ENCODE results near the gene LEAP2.

LEAP2 gene

DNA sequence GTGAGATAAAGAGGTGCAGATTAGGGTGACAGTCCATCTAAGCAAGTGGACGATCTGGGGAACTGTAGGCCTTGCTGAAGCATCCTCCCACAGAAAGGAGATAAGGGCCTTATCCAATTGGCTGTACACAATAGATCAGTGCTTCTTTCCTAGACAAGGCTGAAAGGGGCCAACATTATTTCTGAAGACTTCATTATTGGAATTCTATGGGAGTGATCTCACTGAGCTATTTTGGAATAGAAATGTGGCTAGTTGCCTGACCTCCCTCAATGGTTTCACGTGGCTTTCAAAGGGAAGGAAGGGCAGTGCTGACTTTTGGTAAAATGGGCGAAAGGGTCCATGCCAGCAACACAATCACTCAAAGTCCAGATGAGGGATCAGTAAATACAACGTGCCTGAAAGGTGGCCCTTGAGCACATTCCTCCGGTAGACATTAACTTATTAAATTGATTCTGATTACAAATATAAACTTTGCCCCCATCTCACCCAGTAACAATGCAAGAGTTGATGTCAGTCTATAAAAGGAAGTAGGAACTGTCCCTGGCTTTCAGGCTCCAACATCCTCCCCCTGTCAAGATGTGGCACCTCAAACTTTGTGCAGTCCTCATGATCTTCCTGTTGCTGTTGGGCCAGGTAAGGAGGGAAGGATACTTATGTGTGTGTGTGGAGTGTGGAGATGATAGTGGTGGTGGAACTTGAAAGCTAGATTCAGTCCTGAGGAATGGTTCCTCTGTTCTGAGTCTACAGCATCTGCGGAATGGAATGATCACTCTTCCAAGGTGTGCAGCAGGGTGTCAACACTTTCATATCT, at the start of gene LEAP2:
TSS of gene LEAP2 (plus strand) at position 550 of the 811 bp plus-strand sequence. CDS start at position 577, 27 bp downstream.
- DNase-seq (ENCODE audit: extremely low read depth in 1 of 2, low read depth in 1 of 2): no peak

GRCh38 chr5:132824426-132824825, 49.0 kb upstream of the LEAP2 start:
- DNase-seq (ENCODE audit: extremely low read depth in 1 of 2, low read depth in 1 of 2): no peak

DNA sequence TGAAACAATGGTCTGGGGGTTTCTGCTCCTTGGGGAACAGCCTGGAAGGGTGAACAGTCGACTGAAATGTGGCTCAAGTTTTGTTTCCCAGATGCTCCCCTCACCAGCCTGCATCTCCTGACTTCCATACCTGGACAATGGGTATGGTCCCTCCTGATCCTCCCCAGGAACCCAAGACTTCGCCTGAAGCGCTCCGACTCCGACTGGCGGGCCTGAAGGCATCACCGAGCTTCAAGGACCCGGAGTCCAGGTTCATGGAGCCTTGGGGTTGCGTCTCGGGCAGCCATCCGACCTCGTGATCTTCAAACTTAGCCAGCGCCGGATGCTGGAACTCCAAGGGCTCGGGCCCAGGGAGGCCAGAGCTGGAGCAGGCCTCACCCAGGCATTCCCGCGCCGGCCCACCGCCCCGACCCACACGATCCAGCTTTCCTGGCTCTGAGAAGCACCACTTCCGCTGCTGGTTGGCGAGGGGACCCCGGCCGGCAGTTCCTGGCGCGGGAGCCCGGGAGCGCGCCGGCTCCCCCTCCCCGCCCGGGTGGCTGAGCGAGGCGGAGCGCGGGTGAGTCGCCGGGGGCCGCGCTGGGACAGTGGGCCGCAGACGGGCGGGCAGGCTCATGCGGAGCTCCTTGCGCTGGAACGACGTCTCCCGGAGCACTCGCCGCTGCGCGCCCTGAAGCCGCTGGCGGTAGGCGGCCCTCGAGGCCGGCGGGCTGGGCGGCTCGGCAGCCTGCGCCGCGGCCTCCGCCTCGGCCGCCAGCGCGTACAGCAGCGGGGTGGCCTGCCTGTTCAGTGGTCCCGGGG, 48.2 kb upstream of the LEAP2 start:
- no peak for DNase-seq (ENCODE audit: extremely low read depth in 1 of 2, low read depth in 1 of 2)

DNA sequence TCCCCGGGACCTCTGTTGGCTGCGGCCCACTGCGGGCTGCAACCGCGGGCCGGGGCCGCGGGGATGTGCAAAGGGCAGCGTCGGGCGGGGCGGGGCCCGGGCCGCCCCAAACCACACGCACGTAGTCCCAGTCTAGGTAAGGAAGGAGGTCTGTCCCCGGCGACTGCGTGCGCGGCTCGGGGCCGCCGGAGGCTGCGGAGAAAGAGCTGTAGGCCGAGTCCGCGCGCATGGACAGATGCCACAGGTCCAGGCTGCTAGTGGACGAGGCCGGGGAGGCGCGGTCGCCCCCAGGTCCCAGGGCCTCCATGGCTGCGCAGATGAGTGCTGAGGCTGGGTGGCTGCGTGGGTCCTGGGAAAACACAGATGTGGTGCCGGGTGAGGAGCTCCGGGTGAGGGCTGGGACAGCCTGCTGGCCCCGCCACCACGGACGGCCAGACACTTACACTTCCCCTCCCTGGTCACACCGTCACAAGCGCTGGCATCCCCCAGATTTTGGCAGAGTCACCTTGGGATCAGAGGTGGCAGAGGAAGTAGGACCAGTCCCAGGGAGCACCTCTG, 47.6 kb upstream of the LEAP2 start:
- DNase-seq (ENCODE audit: extremely low read depth in 1 of 2, low read depth in 1 of 2): no peak

GRCh38 chr5:132826424-132827082, 46.9 kb upstream of the LEAP2 start:
- DNase-seq (ENCODE audit: extremely low read depth in 1 of 2, low read depth in 1 of 2): no peak

DNA sequence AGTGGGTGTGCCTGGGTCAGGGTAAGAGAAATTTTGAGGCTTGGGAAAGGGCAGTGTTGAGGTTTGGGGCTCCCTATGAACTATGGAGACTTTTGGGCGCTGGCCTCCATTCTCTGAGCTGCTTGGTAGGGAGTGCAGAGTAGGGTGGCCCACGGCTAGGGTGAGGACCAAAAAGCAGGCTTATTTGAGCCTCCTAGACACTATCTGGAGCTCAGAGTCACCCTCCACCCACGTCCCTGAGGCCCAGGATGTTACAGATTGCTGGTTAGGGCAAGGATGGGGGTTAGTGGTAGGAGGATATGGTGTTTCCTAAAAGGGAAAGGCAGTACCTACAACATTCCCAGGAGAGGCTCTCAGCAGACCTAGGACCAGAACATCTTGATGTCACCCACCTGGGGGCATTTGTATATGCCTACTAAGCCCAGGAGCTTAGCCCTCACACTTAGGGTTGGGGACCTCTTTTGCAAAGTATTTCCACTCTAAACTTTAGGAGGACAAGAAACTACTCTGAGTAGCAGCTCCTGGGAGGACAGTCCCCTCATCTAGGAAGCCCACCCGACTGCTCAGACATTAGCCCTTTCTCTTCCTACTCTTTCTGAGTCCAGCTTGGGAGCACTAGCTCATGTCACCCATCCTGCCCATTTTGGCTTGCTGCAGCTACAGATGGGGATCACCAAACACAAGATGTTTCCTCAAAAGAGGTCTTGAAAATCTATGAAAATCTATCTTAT, 45.4 kb upstream of the LEAP2 start:
- DNase-seq (ENCODE audit: extremely low read depth in 1 of 2, low read depth in 1 of 2): no peak

DNA sequence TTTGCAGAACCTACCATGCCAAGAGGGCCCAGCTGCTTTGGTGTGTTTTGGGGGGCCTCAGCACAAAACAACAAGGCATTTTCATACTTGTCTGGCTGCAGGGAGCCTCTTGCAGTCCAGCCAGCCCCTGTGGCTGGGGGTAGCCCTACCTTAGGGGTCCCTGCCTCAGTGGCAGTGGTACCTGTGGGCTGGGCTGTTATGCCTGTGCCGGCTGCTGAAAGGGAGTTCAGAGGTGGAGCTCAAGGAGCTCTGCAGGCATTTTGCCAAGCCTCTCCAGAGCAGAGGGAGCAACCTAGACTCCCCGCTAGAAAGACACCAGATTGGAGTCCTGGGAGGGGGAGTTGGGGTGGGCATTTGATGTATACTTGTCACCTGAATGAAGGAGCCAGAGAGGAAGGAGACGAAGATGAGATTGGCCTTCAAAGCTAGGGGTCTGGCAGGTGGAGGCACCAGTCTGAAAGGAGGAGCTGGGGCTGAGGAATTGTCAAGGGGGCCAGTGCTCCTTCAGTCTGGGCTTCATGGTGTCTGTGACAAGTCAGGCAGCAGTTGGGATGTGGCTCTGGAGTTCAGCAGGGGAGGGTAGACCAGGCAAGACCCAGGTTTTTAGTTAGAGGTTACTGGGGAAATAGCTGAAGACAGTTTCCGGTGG, 44.5 kb upstream of the LEAP2 start:
- DNase-seq (ENCODE audit: extremely low read depth in 1 of 2, low read depth in 1 of 2): no peak

DNA sequence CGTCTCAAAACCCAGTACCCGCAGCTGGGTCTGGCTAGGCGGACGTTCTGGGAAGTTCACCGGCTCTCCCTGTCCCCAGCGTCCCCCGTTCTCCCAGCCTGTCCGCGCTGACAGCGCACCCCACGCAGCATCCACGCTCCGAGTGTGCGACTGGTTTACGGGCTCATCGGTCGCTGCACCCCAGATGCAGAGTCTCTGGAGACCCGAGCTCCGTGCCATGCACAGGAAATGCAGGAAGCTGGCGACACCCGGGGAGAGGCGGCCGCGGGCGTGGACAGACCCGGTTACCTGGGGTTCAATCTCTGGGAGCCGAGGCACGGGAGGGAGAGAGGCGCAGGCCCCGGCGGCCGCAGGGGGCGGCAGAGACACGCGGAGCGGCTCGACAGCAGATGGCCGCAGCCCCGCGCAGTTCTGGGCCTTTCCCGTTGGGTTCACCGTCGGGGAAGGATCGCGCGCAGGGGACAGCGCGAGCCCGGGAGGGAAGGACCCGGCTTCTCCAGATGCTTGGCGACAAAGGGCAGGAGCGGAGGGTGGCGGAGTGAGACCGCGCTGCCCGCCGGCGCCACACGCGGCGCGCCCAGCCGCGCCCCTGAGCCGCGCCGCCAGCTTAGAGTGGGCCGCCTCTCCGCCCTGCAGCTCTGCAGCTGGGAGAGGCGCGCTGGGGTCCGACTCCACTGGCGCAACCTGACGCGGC, 43.6 kb upstream of the LEAP2 start:
- peak in 1 of 2 donors; percentile 62 for DNase-seq (ENCODE audit: extremely low read depth in 1 of 2, low read depth in 1 of 2)

DNA sequence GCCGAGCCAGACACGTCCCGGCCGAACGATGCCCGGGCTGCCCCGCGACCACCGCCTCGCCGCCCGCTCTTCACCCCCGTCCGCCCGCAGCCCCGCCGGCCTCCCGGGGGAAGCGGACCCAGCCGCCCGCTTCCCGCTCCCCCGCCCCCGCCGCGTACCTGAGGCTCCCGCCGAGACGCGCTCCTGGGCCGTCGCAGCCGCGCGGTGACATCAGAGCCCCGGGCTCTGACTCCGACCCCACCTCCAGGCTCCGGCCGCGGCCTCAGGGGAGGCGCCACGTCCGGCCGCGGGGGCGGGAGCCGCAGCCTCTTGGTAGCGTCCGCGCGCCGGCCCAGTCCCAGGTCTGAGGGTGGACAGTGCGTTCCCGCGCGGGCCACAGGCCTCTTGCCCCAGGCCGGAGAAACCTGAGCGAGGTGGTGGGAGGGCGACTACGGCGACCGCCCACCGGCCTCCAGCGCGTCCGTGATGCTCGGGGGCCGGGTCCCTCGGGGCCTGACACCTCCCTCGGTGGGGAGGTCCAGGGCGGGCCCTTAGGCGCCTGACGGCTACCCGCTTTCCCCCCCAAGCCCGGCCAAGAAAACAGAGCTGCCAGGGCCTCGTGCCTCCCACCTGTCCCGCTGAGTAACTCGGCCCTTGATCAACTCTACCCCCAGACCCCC, 42.9 kb upstream of the LEAP2 start, which contains the start of gene SHROOM1:
TSS of gene SHROOM1 (minus strand) at position 212 of the 659 bp plus-strand sequence. CDS start 4,507 bp downstream, outside the sequence.
- no peak for DNase-seq (ENCODE audit: extremely low read depth in 1 of 2, low read depth in 1 of 2)

GRCh38 chr5:132831095-132831860, 42.2 kb upstream of the LEAP2 start:
- DNase-seq (ENCODE audit: extremely low read depth in 1 of 2, low read depth in 1 of 2): no peak

- no peak for DNase-seq (ENCODE audit: extremely low read depth in 1 of 2, low read depth in 1 of 2)
Observed at GRCh38 chr5:132832612-132833011, 40.9 kb upstream of the LEAP2 start.

DNA sequence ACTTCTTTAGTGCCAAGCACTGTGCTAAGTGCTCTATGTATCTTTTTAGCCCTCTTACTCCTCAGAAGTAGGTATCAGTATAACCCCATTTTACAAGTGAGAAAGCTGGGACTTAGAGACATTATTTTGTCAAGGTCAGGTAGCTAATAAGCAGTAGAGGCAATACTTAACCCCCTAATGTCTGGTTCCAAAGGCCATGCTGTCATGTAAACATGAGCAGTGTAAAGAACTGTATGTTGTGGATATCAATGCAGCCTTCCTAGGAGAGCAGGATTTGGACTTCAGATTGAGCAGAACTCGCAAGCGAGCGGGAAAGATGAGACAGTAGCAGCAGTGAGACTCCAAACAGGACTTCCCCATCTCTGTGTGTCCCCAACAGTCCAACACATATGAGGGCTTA, 39.4 kb upstream of the LEAP2 start:
- no peak for DNase-seq (ENCODE audit: extremely low read depth in 1 of 2, low read depth in 1 of 2)

DNA sequence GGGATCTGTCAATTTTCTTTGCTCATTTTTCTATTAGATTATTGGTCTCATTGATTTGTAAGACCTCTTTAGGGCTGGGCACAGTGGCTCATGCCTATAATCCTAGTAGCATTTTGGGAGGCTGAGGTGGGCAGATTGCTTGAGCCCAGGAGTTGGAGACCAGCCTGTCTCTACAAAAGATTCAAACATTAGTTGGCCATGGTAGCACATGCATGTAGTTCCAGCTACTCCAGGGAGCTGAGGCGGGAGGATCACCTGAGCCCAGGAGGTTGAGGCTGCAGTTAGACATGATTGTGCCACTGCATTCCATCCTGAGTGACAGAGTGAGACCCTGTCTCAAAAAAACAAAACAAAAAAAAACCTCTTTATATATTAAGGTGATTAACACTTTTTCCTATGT, 36.6 kb upstream of the LEAP2 start:
- no peak for DNase-seq (ENCODE audit: extremely low read depth in 1 of 2, low read depth in 1 of 2)

DNA sequence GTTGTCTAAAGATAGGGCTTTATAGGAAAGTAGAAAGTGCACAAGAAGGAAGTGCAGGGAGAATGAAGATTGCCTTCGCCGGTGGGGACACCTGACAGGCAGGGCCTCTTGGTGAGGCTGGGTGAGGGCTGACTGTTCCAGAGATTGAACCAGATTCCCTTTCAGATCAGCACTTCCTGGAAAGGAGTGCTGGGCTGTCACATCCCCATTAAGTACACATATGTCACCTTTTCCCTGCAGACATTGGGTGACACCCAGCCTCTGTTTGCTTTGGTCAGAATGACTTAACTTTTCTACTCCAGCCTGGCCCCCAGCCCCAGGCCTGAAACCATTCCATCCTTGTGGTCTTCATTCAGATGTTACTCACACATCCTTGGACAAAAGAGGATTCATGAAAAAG, 35.6 kb upstream of the LEAP2 start:
- no peak for DNase-seq (ENCODE audit: extremely low read depth in 1 of 2, low read depth in 1 of 2)

DNA sequence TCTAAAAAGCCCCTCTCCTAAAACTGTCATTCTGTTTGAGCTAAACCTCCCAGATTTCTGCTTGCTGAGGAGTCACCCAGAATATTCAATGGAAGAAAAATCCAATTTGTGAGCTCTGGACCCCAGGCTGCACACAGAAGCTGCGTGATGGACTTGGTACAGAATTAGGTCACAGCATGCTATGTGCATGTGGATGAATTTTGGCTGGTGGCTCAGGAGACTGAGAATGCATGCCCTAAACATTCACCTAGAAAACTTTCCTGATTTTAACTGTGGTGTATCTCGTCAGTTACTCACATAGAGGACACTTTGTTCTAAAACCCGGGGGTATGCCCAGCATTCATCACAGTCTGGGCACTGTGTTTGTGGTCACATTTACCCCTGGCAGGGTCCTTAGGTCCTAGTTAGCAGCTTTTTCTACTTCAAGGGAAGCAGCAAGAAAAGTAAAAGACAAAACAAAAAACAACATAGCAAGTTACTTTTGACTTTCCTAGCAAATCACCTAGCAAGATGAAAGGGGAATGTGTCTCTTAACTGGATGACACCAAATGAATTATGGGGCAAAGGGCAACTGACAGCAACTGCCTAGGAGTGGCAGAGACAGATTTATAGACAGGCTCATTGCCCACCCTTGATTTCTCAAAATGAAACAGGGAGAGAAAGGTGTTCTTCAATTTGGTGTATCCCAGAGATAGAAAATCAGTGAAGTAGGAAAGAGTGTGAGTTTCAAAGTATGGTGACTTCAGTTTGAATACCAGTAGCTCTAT, 34.8 kb upstream of the LEAP2 start:
- no peak for DNase-seq (ENCODE audit: extremely low read depth in 1 of 2, low read depth in 1 of 2)

DNA sequence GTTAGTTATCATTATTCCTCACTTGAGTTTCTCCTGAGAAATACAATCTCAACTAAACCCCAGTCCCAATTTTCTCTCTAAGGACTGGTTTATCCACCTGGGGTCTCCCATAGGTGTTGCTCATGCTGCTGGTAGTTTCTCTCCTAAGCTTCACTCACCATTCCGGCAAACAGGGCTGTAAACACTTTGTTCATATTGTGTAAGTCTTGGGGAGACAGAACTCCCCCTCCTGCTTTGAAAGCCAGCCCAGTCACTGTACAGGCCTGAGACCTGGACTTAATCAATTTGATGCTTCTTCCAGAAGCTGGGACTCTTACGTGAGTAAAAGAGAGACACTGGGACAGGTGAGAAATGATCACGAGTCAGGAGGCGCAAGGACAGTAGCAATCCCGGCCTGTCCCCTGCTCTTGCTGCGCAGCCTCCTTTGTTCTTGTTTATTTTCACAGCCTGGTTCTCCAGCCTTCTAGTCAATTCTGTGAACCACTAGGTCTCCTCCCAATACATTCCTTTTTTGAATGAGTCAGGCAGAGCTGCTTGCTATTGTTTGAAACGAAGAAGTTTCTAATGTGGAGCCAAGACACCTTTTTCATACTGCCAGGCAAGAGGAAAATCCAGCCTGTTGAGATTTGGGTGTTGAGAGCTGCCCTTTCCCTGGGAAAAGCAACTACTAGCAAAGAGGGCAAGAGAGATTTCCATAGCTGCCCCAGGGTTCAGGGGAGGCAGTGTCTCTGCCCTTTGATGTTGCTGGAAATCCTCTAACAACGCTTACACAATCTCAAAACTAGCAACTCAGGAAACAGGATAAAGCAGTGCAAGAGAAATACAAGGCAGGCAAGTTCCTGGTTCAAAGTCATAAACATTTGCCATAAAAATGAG, 33.8 kb upstream of the LEAP2 start:
- DNase-seq (ENCODE audit: extremely low read depth in 1 of 2, low read depth in 1 of 2): no peak

Data from activated CD8-positive, alpha-beta memory T cell treated with anti-CD3 and anti-CD28 coated beads for 1 hour (primary cell).